GM12872 (cell line): ENCODE results near the gene OOSP1.

Experiments
- TF ChIP-seq, protein P1 (sequence below): IDR thresholded peaks from 3 replicates; pipeline ENCODE4 v1.5.1; 2011; ENCODE audit warnings: low read depth, mild to moderate bottlenecking, low read length, moderate library complexity; ENCODE audit not compliant: insufficient read depth

OOSP1 gene

DNA sequence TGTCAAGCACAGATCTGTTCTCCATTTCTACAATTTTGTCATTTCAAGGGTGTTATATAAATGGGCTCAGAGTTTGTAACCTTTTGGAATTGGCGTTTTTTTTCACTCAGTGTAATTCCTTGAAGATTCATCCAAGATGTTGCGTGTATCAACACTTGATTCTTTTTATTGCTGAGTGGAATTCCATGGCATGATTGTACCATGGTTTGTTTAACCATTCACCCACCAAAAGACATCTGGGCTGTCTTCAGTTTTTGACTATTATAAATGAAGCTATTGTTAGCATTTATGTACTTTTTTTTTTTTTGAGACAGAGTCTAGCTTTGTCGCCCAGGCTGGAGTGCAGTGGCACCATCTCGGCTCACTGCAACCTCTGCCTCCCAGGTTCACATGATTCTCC lies 2.9 kb downstream of the OOSP1 start:
- TF ChIP-seq, protein P1, sequence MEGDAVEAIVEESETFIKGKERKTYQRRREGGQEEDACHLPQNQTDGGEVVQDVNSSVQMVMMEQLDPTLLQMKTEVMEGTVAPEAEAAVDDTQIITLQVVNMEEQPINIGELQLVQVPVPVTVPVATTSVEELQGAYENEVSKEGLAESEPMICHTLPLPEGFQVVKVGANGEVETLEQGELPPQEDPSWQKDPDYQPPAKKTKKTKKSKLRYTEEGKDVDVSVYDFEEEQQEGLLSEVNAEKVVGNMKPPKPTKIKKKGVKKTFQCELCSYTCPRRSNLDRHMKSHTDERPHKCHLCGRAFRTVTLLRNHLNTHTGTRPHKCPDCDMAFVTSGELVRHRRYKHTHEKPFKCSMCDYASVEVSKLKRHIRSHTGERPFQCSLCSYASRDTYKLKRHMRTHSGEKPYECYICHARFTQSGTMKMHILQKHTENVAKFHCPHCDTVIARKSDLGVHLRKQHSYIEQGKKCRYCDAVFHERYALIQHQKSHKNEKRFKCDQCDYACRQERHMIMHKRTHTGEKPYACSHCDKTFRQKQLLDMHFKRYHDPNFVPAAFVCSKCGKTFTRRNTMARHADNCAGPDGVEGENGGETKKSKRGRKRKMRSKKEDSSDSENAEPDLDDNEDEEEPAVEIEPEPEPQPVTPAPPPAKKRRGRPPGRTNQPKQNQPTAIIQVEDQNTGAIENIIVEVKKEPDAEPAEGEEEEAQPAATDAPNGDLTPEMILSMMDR: no peak

DNA sequence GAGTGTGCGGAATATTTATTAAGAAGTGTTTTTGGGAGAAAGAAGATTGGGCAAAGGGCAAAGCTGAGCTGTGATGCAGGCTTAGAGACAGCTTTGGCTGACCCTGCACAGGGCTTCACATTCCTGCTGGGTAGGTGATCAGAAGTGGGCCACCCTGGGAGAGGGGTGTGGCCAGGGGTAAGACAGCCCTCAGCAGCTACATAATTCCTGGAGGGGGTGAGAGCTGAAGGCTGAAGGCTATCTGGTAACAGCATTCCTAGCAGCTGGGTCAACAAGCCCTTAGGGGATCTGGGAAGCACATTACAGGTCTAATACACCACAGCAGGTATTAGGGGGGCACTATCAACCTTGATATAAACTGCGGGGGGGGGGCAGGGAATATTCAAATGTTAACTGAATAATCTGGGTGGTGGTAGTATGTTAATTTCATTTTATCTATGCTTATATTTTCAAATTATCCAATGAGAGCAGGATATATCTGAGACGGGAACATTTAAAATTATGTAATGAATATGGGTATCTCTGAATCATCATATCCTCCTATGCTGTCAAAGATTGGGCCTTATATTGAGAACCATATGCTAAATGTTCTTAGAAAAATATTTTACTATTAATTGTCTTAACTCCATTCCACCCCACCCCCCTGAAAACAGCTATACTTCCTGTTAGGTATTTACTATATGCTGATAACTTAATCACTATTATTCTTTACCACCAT lies 5.9 kb downstream of the OOSP1 start:
- TF ChIP-seq, protein P1: no peak

DNA sequence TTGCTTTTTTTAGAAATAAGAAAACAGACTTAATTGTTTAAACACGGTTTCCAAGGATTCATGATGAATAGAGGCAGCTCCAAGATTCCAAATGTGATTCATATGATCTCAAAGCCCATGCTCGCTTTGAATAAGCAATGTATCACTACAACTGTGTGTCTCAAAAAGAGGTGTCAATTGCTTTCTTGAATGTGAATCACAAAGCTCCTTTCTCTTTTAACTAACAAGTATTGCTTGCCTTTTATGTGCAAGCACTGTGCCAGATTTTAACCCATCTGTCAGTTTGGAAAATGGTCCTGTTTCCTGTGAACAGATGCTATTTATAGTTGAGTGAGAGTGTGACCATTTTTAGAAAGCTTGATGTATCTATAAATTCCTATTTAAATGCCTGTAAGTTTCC lies 6.5 kb downstream of the OOSP1 start:
- TF ChIP-seq, protein P1: no peak

DNA sequence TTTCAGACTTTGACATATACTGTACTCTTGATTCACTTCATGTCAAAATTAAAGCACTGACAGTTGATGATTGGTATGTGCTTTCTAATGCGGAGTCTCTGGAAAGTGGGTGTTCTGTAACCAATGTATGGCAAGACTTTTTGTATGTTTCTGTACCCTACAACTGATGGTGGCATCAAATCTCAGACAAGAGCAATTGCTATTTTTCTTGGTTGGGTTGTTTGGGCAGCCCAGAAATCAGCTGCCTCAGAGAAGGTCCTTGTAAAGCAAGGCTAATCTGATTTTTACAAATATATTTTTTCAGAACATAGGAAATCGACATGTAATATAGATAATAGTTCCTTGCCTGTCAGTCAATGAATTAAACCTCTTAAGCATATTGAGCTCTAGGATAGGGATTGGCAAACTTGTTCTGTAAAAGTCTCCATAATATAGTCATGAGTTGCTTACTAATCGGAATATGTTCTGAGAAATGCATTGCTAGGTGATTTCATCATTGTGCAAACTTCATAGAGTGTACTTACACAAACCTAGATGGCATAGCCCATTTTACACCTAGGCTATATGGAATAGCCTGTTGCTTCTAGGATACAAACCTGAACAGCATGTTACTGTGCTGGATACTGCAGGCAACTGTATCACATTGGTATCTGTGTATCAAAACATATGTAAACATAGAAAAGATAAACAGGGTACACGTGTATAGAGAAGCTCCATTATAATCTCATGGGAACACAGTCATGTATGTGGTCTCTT lies 15.4 kb downstream of the OOSP1 start:
- TF ChIP-seq, protein P1: no peak

DNA sequence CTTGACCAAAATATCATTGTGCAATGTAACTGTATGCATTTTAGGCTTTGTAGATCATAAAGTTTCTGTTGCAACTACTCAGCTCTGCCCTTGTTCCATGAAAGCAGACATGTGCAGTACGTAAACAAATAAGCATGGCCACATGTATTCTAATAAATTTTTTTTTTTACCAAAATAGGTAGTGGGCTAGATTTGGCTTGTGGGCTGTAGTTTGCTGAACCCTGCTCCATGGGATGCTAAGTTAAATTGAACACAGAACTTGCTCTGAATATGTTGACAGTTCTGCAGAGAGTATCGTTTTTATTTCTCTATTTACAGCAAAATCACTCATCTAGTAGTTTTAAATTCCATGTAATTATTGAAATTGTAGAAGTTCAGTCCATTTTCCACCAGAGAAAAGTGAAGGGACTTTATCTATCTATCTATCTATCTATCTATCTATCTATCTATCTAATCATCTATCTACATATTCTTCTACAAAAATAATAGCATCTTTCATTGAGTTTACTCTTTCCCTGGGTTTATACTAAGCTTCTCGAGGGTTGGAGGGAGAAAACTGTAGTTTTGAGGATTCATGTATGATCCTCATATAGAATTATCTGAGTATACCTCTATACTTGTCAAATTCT lies 16.1 kb downstream of the OOSP1 start:
- TF ChIP-seq, protein P1: no peak

DNA sequence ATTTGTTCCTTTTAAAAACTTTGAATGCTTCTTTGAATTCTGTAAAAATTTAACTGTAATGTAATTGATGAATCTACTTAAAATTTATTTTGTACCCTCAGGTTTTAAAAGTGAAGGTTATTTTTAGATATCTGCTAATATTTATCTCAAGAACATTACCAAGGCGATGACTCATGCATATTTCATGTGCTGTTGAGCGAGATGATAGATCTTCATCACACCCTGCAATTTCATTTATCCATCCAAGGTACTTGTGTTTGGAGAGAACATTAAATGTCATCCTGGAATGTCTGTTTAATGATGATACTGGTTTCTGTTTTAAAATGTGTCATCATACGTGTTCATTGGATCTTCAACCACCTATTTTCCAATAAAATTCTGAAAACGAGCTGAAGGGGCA lies 18.9 kb downstream of the OOSP1 start:
- TF ChIP-seq, protein P1: no peak

DNA sequence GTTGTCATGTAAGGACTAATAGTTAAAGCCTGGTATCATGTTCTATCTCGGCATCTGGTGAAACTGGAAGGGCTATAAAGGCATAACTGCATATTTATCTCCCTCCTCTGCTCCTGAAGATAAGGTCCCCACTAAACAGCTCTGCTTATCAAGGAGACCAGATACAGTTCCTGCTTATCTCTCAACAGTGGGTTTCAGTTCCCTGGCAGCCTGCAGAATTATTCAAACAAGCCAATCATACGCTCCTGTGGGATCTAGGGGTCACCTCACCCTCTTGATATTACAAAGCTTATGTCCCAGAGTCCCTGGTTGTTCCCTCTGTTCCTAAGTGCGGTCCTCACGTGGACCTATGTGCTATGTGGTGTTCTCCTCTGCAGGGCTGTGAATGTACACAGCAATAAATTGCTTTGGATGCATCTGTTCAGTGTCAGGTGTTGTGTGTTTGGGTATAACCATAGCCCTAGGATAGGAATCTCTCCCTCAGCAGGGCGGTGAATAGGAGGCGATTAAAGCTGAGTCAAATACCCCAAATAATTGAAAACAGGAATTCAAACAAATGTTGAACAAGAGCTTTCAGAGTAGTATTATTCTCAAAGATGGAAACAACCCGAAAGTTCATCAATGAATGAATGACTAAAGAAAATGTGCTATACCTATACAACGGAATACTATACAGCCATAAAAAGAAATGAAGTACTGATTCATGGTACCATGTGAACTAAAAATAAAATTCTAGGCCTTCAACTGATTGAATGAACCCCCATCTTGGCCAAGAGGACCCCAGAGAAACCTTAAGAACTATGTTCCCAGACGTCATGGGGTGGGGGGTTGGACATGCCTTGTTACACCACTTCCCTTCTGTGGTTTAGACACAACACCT lies 22.5 kb downstream of the OOSP1 start:
- TF ChIP-seq, protein P1: no peak
